Gastrocnemius medialis (tissue), 4 donors: ENCODE measurements around the gene HHATL.

Source experiments
- POLR2A ChIP-seq, 2 donors: fragments of 450-650 bp; IDR thresholded peaks; one replicate each; pipeline ENCODE4 v1.6.1; 2017; ENCODE audit warnings: antibody characterized with exemption in 2 of 2, mild to moderate bottlenecking in 2 of 2, moderate library complexity in 2 of 2
- TF ChIP-seq, protein P1 (sequence below), 5 experiments: fragments of 450-650 bp in 3 of 5; fragments of 200-600 bp in 2 of 5; sonication (generic) in 2 of 5; IDR thresholded peaks in 4 of 5; conservative IDR thresholded peaks in 1 of 5; 1 replicate in 4 of 5; 2 replicates in 1 of 5; pipeline ENCODE4 v1.5.1; 2016 to 2019; ENCODE audit warnings: antibody characterized with exemption in 5 of 5, mild to moderate bottlenecking in 3 of 5, moderate library complexity in 3 of 5

DNA sequence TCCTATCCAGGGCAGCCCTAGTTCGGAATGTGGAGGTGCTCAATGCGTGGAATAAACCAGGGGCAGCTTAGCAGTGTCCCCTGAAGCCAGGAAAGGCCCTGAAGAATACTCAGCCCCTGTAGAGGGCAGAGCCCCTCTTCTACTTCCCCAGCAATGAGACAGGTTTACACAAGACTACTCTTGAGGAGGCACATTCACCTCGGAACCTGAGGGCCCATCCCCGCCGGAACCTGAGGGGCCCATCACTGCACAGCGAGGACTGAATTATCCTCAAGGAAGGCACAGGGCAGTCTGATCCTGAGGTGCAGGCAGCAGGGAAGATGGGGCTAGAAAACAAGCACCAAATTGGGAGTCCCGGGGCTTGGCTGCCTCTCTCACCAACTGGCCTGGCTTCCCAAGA is 48.2 kb upstream of the HHATL start:
- TF ChIP-seq, protein P1, sequence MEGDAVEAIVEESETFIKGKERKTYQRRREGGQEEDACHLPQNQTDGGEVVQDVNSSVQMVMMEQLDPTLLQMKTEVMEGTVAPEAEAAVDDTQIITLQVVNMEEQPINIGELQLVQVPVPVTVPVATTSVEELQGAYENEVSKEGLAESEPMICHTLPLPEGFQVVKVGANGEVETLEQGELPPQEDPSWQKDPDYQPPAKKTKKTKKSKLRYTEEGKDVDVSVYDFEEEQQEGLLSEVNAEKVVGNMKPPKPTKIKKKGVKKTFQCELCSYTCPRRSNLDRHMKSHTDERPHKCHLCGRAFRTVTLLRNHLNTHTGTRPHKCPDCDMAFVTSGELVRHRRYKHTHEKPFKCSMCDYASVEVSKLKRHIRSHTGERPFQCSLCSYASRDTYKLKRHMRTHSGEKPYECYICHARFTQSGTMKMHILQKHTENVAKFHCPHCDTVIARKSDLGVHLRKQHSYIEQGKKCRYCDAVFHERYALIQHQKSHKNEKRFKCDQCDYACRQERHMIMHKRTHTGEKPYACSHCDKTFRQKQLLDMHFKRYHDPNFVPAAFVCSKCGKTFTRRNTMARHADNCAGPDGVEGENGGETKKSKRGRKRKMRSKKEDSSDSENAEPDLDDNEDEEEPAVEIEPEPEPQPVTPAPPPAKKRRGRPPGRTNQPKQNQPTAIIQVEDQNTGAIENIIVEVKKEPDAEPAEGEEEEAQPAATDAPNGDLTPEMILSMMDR (IDR thresholded peaks at IDR 0.05 in 4 of 5, conservative IDR thresholded peaks at IDR 0.05 in 1 of 5): no peak
- no peak for TF ChIP-seq POLR2A (IDR thresholded peaks at IDR 0.05)
